ENCODE data around the gene HABP4. TPM values are rescaled to one million over a fixed set of nuclear protein-coding genes. Genes with fewer than 3 reads are reported as not detected.
"Not testable (repeated sequence)": the region's sequence is repeated elsewhere in the genome, so short reads cannot be mapped to it uniquely, and the experiment has no call there.

The HABP4 gene
- total RNA-seq, 1 donor from 2014 or later, result 13.9 TPM

DNA sequence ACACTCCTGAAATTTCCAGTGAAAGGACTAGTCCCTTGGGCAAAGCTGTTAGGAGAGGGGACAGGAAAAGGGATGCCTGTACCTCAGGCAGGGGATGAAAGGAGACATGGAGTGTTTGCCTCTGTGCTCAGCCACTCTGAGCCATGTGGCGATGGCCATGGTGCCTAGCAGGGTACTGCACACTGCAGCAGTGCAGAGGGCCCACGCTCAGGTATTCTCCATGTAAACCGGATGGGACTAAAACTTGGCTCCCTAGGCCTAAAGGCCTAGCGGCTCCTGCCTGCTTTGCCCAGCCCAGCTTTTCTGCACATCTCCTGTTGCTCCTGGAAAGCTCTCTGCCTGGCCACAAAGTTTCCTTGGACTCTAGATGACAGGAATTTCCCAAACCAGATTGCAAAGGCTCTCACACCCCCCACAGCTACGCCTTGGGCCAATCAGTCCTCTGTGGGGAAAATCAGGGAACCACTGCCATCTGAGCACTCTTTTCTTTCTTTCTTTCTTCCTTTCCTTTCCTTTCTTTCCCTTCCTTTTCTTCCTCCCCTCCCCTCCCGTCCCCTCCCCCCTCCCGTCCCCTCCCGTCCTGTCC is 44.3 kb downstream of the HABP4 start:
- FAIRE-seq (no peak), DNase-seq (ENCODE audit: low spot score in 2 of 2) (no peak)

DNA sequence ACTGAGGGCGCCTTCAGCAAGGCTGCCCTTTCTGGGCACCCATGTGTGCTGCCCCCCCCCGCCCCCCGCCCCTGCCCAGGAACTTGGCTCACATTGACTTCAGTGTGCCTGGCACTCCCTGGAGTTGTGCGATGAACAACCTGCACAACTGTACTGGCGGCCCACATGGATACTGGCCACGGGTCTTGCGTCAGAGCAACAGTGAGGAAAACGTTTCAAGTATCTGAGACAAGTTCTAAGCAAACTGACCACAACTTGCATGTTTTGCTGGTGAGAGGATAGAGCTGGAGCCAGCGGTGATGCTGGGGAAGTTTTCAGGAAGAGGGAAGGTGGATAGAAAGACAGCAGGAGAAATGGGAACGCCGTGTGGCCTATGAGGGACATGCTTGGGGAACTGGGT is 45.4 kb downstream of the HABP4 start:
- FAIRE-seq (no peak), DNase-seq (ENCODE audit: low spot score in 2 of 2) (no peak)

DNA sequence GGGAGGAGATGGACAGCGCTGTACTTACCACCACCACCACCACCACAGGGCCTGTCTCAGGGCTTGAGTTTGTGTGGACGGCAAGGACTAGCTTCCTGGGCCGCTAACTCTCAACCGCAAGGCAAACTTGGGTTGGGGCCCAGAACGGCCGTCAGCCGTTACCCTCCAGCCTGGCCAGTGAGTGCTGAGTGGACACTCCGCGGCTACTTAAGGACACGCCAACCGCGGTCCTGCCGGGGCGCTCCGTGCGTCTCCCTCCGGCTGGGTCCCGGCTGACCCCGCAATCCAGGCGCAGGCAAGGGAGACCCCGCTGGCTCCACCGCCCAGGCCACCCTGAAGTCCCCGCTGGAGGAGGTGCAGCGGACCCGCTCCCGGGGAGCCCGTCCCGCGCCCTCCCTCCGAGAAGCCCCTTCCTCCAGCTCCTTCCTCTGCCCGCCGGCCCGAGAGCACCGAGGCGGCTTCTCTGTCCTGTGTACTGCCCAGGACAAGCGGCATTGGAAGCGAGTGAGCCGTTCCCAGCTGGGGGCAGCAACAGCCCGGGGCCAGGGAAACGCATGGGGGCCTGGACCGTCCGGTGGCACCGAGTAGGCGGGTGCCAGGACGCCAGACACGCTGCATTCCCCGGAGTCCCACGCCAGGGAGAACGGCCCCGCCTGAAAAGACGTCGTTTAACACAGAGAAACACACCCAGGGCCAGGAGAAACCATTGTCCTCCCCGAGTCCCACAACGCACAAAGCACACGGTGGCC is 46.6 kb downstream of the HABP4 start:
- no peak for DNase-seq (ENCODE audit: low spot score in 2 of 2)
- FAIRE-seq, result no peak

DNA sequence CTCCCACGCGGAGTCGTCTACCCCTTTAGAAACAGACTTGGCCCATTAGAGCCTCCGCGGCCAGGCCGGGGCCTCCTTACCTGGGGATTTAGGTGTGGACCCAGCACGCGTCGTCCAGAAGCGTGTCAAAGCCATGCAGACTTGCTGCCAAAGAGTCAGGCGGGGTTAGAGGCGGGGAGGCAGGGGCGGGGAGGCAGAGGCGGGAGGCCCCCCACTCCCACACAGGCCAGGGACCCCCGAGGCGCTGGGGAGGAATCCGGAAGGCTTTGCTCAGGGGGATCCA is 47.1 kb downstream of the HABP4 start:
- FAIRE-seq (no peak), DNase-seq (ENCODE audit: low spot score in 2 of 2) (no peak)

DNA sequence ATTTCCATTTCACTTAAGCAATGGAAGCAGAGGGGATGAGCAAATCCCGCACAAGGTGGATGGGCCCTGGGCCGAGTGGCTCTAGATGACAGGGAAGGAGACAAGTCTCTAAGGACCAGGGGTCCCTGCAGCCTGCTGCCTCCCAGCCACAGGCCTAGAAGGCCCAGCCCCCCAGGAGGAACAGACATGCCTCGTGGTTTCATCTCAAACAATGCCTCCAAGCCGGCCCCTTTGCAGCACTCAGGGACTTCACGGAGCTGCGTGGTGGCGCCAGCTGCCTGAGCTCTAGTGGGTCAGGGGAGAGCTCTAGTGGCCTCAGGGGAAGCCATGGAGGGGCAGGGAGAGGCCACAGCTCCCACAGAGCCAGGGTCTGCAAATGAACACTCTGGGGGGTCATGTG is 48.8 kb downstream of the HABP4 start:
- FAIRE-seq, result no peak
- DNase-seq (ENCODE audit: low spot score in 2 of 2), result no peak

DNA sequence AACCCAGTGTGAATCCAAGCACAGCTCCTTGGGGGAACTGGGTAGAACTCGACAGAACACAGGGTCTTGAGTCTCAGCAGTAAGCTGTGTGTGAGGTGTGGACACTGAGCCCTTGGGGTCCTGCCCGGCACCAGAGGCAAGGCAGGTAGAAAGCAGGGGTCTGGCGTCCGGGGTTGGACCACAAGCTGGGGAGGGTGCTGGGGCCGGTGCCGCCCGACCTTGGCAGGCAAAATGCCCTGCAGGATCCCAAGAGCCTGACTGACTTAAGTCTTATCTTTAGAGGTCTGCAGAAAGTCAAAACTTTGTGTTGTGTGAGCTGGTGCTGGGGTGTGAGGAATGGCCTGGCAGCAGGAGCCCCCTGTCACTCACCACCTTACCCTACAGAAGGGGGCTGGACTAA is 49.3 kb downstream of the HABP4 start:
- FAIRE-seq (no peak), DNase-seq (ENCODE audit: low spot score in 2 of 2) (no peak)

DNA sequence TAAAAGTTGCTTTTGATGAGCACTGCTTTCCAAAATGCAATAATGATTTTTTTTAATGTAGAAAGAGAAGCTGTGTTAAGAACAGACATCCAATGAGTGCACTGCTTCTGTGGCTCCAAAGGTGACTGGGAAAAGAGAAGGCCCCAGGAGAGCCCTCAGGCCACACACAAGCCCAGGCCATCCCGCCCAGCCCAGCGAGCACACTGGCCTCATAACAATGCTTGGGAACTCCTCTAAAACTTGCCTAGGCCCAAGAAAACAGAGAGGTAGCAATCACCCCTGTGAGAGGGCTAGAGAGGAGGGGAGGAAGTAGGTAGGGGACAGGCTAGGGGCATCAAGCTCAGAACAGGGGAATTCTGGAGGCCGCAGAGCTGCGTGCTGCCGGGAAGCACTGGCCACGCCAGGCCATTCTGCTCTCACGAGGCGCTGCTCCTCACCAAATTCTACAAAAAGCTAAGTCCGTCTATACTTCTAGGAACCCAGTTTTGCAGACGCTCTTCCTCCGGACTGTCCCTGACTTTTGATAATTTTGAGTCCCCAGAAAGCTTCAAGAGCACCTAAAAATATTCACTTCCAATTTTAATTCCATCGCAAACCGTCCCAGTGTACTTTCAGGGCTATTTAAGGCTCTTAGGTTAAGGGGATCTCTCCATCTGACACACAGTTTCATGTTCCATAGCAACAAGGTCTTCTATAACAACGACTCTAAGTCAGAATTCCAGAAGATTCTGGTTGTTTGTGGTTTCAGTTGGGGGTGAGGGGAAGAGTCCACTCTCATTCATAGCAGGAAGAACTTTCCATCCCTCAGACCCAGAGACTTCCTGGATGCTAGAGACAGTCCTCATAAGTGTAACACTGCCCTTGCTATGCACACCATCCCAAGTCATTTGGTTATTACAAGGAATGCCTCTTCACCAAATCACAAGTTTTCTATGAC is 51.0 kb downstream of the HABP4 start:
- FAIRE-seq, result no peak
- no peak for DNase-seq (ENCODE audit: low spot score in 2 of 2)

DNA sequence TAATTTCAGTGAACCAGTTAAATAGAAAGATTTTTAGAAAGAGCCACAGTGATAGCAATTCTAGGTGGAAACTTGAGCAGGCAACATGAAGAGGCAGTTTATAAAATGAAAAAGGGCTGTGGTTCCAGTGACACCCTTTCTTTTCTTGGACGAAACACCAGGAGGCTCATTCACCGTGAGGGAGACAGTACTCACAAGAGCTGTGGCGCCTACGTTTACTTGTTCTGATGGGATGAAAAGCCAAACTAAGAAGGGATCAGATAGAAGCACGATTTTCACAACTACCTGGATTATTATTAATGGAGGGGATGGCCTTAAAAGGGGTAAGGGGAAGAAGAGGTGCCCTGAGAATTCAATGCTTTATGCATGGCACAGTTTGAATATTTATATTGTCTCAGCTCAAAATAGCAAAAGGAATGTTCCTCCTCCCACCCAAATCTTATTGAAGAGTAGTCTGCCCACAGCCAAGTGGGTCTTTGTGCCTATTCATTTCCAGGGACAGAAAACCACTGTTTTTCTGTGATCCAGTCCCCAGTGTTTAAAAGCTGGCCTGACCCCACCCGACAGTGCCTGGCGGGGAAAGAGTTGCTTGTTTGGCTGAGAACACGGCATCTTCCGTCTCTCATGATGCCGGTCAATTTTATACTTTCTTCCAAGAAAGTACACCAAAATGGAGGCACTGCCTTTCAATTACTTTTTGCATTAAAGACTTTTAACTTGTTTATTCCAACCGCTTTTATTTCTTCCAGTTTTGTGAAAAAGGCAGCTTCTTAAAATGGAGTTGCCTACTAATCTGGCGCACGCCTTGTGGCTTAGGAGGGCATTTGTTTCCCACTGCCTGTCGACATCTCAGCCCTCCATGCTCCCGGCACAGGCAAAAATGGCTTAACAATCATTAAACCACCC is 51.9 kb downstream of the HABP4 start:
- no peak for FAIRE-seq
- no peak for DNase-seq (ENCODE audit: low spot score in 2 of 2)

DNA sequence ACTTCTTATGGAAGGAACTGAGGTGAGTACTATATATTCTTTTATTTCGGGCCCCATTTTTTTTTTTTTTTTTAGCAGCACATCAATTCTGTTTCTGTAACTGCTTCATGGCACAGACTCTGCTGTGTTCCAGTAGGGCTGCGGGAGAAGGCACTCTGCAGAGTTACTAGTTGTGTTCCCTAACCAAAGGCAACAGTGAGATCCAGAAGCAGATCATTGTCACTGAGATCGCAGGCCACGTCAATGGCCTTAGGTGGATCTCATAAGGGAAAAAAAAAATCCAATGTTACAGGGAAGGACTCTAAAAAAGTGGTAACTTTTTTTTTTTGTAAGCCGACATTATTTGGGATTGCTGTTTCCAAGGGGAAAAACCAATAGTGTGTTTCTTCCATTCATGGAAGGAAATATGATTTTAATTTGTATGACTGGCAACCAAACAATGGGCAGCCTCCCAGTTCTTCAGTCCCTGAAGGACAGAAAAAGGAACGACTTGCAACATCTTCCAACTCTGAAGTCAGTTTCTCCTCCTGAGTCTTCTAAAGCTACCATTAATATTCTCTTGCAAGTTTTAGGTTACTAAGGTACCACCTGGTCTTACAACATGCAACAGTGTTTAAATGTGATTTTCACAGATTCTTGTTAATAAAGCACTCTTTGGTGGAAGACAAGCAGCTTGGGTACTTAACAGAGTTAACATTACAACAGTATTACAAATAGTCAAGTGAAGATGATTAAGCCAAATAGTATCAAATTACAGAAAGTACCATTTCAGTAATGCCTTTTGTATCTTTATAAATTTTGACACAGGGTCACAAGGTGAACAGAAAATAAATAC is 52.8 kb downstream of the HABP4 start:
- DNase-seq (ENCODE audit: low spot score in 2 of 2) (no peak), FAIRE-seq (no peak)

DNA sequence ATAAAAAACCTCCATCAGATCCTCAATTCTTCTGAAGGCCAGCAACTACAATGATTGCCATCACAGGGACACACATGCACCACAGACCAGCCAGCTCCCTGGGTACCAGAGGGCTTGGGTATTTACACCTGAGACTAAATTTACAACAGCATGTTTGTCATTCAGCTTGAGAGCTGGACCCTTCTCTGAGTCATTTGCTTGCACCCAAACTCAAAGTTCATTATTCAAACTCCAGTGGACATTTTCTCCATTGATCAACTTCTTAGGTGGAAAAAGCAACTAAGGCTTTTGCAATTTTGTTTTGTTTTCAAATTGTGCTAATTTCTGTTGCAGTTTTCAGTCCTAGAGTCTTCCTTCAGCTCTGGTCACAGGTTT is 53.4 kb downstream of the HABP4 start:
- DNase-seq (ENCODE audit: low spot score in 2 of 2); FAIRE-seq: not testable (repeated sequence)

DNA sequence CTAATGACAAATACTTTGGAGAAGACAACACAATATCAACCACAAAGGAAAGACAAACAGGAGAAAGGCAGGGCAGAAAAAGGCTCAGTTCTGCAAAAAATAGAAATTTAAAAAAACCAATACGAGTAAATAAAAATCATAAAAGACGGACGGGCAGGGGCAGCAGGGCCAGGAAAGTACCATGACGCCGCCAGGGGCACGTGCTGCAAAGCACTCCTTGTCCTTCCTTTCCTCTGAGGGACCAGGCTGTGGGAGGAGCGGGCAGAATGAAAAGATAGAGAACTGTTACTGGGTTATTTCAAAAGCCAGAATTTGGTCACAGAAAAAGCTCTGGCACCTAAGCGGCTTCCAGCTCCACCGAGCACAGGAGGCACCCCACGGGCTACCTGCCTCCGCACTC is 53.9 kb downstream of the HABP4 start:
- FAIRE-seq, result no peak
- no peak for DNase-seq (ENCODE audit: low spot score in 2 of 2)

DNA sequence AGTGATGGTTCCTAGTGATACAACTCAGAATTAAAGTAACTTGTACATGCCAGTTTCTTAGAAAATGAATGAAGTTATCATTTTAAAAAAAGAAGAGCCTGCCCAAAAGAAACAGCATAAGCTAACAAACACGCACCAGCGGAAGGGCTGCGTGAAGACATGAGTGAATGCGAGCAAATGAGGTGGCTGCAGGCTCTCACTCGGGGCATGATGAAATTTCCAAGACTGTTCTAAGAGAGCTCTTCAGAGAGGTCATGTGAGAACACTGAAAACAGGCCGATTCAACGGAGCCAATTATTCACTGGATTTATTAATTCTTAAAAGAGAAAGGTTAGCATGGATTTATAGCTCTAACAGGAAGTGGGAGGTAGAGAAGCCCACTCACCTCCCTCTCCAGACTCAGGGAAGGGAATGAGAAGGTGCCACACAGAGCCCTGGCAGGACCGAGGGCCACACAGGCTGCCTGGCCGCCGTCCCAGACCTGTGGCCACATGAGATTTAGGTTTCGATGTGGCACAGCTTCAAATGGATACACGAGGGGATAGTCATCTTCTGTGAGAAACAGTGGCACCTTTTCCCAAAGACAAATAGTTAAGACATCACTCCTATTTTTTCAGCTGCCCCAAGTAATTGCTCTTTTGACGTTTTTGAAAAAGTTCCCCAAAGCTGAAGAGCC is 55.5 kb downstream of the HABP4 start:
- no peak for FAIRE-seq

DNA sequence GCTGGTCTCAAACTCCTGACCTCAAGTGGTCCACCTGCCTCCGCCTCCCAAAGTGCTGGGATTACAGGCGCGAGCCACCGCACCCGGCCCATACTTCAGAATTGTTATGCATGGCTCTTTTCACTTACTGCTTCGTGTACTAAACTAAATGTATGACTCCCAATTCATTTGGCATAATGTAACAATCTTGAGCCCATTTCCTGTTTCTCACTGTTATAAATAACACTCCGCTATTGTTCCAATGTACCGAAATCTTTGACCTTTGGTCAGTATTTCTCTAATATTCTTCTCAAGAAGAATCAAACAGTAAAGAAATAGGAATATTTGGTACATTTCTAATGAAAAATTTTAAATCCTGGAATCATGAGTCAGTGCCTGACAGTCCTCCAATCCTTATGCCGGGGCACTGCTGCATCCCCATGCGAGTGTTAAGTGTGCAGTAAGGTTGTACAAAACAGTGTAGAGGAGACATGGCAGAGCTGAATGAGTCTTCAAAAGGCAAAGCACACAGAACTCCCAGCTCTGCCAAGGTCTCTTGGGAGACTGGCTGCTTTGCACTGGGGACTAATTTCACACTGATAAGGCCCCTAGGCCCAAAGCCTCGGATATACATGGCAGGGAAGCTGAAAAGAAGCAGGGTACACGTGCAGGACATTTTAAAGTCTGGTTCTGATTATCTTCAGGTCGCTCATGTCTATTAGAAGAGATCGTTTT is 58.4 kb downstream of the HABP4 start:
- DNase-seq (ENCODE audit: low spot score in 2 of 2) (no peak), FAIRE-seq (no peak)

More for the DNA sequence above, 55.5 kb downstream of the HABP4 start:
- no peak for DNase-seq (ENCODE audit: low spot score in 2 of 2)

DNA sequence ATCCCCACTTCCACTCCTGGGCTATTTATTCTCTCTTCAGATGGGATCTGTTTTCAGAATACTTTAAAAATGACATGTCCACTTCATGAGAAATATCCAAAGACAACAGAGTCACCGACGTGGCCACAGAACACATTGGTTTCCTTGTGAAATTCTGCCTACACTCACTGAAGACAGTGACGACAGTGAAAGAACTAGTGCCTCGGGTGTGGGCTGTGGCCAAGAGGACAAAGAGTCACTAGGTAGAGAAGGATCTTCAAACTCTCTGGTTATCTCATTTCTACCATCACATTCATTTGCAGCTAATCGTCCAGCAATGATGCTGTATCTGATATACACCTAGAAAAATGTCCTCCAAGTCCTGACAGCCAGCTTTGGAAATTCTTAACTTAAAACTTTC is 59.1 kb downstream of the HABP4 start:
- DNase-seq (ENCODE audit: low spot score in 2 of 2) (no peak), FAIRE-seq (no peak)

DNA sequence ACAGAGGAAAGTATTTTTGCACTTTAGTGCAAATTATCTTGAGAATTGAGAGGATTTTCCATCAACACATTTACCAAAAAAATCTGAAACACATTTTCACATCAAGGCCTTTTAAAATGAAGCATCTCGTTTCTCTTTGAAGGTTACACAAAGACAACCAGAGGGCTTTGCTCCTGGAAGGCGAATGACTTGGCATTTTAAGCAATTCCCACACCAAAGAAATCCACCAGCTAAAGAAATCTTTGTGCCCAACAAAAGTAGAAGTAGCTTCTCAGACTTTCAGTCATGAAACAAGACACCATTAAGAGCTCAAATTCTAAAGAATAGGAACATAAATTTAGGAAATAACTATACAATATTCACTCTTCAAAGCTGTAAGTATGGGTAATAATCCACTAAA is 59.9 kb downstream of the HABP4 start:
- FAIRE-seq (no peak), DNase-seq (ENCODE audit: low spot score in 2 of 2) (no peak)

DNA sequence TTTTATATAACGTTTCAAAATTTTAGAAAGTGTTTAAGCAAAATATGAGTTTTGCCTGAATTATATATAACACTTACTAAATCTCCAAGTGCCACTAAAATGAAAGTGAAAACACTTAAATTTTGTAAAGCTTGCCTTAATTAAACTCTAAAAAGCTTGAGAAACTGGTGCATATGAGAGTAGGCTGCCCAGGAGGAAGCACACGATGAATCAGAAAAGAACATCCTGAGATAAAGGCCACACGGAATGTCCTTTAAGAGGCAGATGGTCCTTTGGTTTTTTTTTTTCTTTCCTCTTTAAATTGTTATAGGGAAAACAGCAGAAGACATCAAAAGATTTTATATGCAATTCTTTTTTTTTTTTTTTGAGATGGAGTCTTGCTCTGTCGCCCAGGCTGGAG is 60.3 kb downstream of the HABP4 start:
- no peak for DNase-seq (ENCODE audit: low spot score in 2 of 2)
- no peak for FAIRE-seq

DNA sequence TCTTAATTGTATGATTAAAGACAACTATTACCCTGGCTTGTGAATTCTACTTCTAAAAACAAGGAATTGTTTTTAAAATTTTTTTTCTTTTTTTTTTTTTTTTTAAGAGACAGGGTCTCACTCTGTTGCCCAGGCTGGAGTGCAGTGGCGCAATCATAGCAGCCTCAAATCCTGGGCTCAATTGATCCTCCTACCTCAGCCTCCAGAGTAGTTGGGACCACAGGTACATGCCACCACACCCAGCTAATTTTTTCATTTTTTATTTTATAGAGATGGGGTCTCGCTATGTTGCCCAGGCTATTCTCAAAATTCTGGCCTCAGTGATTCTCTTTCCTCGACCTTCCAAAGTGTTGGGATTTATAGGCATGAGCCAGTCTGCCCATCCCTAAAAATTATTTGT is 62.3 kb downstream of the HABP4 start:
- no peak for FAIRE-seq

DNA sequence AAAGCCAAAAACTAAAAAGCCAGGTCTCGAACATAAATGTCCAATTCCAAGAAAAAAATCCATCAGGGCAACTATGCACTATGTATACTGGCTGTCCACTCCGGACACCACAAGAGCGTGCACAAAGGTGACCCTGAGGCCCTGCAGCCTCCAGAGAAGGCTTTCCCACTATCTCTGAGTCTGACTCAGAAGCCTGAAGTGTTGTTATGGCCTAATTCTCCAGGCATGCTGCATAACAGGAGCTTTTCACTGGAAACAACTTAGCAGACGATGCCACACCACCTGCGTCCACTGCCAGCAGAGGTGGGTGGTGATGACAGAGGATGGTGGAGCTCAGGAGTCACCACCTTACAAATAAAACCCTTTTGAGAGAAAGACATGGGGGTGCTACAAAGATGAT is 63.7 kb downstream of the HABP4 start:
- FAIRE-seq (no peak), DNase-seq (ENCODE audit: low spot score in 2 of 2) (no peak)

More for the DNA sequence above, 62.3 kb downstream of the HABP4 start:
- DNase-seq (ENCODE audit: low spot score in 2 of 2), result no peak

Measured in frontal cortex (tissue), 4 donors.